Measurements from ENCODE around the gene TTLL10.

The TTLL10 gene

GRCh38 chr1:1142844-1143243 is 30.8 kb upstream of the TTLL10 start:
- no peak for DNase-seq (ENCODE audit: low spot score)
- TF ChIP-seq CTCF (IDR thresholded peaks at IDR 0.05; ENCODE audit: borderline replicate concordance, control extremely low read depth, extremely low read depth, insufficient read depth, missing control alignments) = no peak
- in situ Hi-C loops (cut with MboI; ENCODE audit: low sequenced_read_pairs, unreplicated experiment) = no loop called here

- no peak for TF ChIP-seq CTCF (IDR thresholded peaks at IDR 0.05; ENCODE audit: borderline replicate concordance, control extremely low read depth, extremely low read depth, insufficient read depth, missing control alignments)
- in situ Hi-C loops (cut with MboI; ENCODE audit: low sequenced_read_pairs, unreplicated experiment) = no loop called here
These were observed 30.0 kb upstream of the TTLL10 start for GRCh38 chr1:1143636-1144035.

GRCh38 chr1:1144122-1144842 is 29.4 kb upstream of the TTLL10 start:
- in situ Hi-C loops (cut with MboI; ENCODE audit: low sequenced_read_pairs, unreplicated experiment) = no loop called here
- DNase-seq (ENCODE audit: low spot score) = peak; percentile 78
- no peak for TF ChIP-seq CTCF (IDR thresholded peaks at IDR 0.05; ENCODE audit: borderline replicate concordance, control extremely low read depth, extremely low read depth, insufficient read depth, missing control alignments)

More at GRCh38 chr1:1143636-1144035, 30.0 kb upstream of the TTLL10 start:
- no peak for DNase-seq (ENCODE audit: low spot score)

GRCh38 chr1:1144843-1145546 is 28.7 kb upstream of the TTLL10 start:
- DNase-seq (ENCODE audit: low spot score) = no peak
- in situ Hi-C loops (cut with MboI; ENCODE audit: low sequenced_read_pairs, unreplicated experiment) = no loop called here
- no peak for TF ChIP-seq CTCF (IDR thresholded peaks at IDR 0.05; ENCODE audit: borderline replicate concordance, control extremely low read depth, extremely low read depth, insufficient read depth, missing control alignments)

GRCh38 chr1:1145547-1145914 is 28.1 kb upstream of the TTLL10 start:
- in situ Hi-C loops (cut with MboI; ENCODE audit: low sequenced_read_pairs, unreplicated experiment) = no loop called here
- no peak for DNase-seq (ENCODE audit: low spot score)
- TF ChIP-seq CTCF (IDR thresholded peaks at IDR 0.05; ENCODE audit: borderline replicate concordance, control extremely low read depth, extremely low read depth, insufficient read depth, missing control alignments) = no peak

GRCh38 chr1:1146026-1146425 is 27.7 kb upstream of the TTLL10 start:
- in situ Hi-C loops (cut with MboI; ENCODE audit: low sequenced_read_pairs, unreplicated experiment) = no loop called here
- no peak for TF ChIP-seq CTCF (IDR thresholded peaks at IDR 0.05; ENCODE audit: borderline replicate concordance, control extremely low read depth, extremely low read depth, insufficient read depth, missing control alignments)
- no peak for DNase-seq (ENCODE audit: low spot score)

Data from GM13976 (cell line).